Measurements from ENCODE around the gene NDST1.

Gene NDST1

GRCh38 chr5:150571836-150572235, 63.9 kb downstream of the NDST1 start:
- H3K79me2 ChIP-seq (ENCODE audit: control insufficient read depth, low read length), result no peaks in the 10 kb centered on the region
- no peak overlapping the region for H3K27ac ChIP-seq (ENCODE audit: low read depth, low read length)
- no peaks in the 10 kb centered on the region for H3K9me2 ChIP-seq (replicated peaks; ENCODE audit: control insufficient read depth, low read length)
- no peaks in the 10 kb centered on the region for H3K36me3 ChIP-seq (ENCODE audit: control insufficient read depth, low read length)
- no peaks in the 10 kb centered on the region for H3K4me1 ChIP-seq (ENCODE audit: control insufficient read depth, low read length)
- H3K4me2 ChIP-seq (ENCODE audit: low read length), result no peak overlapping the region
- H3K4me3 ChIP-seq (ENCODE audit: low read length), result no peak overlapping the region
- H4K20me1 ChIP-seq (ENCODE audit: control insufficient read depth, insufficient read depth, low read depth, low read length), result no peaks in the 10 kb centered on the region
- H3K9me3 ChIP-seq (ENCODE audit: control insufficient read depth, insufficient read depth, low read length), result no peaks in the 10 kb centered on the region
- H3K27me3 ChIP-seq (ENCODE audit: control insufficient read depth, low read length), result peaks cover 5% of the 10 kb centered on the region; the same call in 1 of the 2 replicates
- no peaks in the 10 kb centered on the region for H3F3A ChIP-seq (ENCODE audit: control insufficient read depth, insufficient read depth)
- TF ChIP-seq CTCF (IDR thresholded peaks at IDR 0.05; ENCODE audit: low read depth, low read length, poor library complexity, severe bottlenecking) (no peak), EZH2phosphoT487 (IDR thresholded peaks at IDR 0.05; ENCODE audit: borderline replicate concordance, low read length) (no peak)

- Histone ChIP-seq H3F3A (ENCODE audit: control insufficient read depth, insufficient read depth) (no peaks in the 10 kb centered on the region), H3K9me3 (ENCODE audit: control insufficient read depth, insufficient read depth, low read length) (no peaks in the 10 kb centered on the region), H3K27ac (ENCODE audit: low read depth, low read length) (no peak overlapping the region), H3K4me3 (ENCODE audit: low read length) (no peak overlapping the region), H3K36me3 (ENCODE audit: control insufficient read depth, low read length) (no peaks in the 10 kb centered on the region), H4K20me1 (ENCODE audit: control insufficient read depth, insufficient read depth, low read depth, low read length) (no peaks in the 10 kb centered on the region), H3K9me2 (replicated peaks; ENCODE audit: control insufficient read depth, low read length) (no peaks in the 10 kb centered on the region), H3K27me3 (ENCODE audit: control insufficient read depth, low read length) (peaks cover 3% of the 10 kb centered on the region; the same call in 1 of the 2 replicates), H3K4me1 (ENCODE audit: control insufficient read depth, low read length) (no peaks in the 10 kb centered on the region), H3K79me2 (ENCODE audit: control insufficient read depth, low read length) (no peaks in the 10 kb centered on the region), H3K4me2 (ENCODE audit: low read length) (no peak overlapping the region)
- TF ChIP-seq CTCF (IDR thresholded peaks at IDR 0.05; ENCODE audit: low read depth, low read length, poor library complexity, severe bottlenecking) (no peak), EZH2phosphoT487 (IDR thresholded peaks at IDR 0.05; ENCODE audit: borderline replicate concordance, low read length) (no peak)
These were observed 65.3 kb downstream of the NDST1 start for GRCh38 chr5:150573216-150573615.

GRCh38 chr5:150573867-150574817, 66.2 kb downstream of the NDST1 start:
- Histone ChIP-seq H3K27me3 (ENCODE audit: control insufficient read depth, low read length) (peaks cover 3% of the 10 kb centered on the region; the same call in 1 of the 2 replicates), H3K4me1 (ENCODE audit: control insufficient read depth, low read length) (no peaks in the 10 kb centered on the region), H4K20me1 (ENCODE audit: control insufficient read depth, insufficient read depth, low read depth, low read length) (no peaks in the 10 kb centered on the region), H3K36me3 (ENCODE audit: control insufficient read depth, low read length) (no peaks in the 10 kb centered on the region), H3F3A (ENCODE audit: control insufficient read depth, insufficient read depth) (no peaks in the 10 kb centered on the region), H3K9me3 (ENCODE audit: control insufficient read depth, insufficient read depth, low read length) (no peaks in the 10 kb centered on the region), H3K27ac (ENCODE audit: low read depth, low read length) (no peak overlapping the region), H3K79me2 (ENCODE audit: control insufficient read depth, low read length) (no peaks in the 10 kb centered on the region), H3K4me3 (ENCODE audit: low read length) (no peak overlapping the region), H3K9me2 (replicated peaks; ENCODE audit: control insufficient read depth, low read length) (no peaks in the 10 kb centered on the region), H3K4me2 (ENCODE audit: low read length) (no peak overlapping the region)
- TF ChIP-seq EZH2phosphoT487 (IDR thresholded peaks at IDR 0.05; ENCODE audit: borderline replicate concordance, low read length) (no peak), CTCF (IDR thresholded peaks at IDR 0.05; ENCODE audit: low read depth, low read length, poor library complexity, severe bottlenecking) (peak; percentile 35)
